ENCODE measurements around the gene C11orf21. TPM values are rescaled to one million over a fixed set of nuclear protein-coding genes. Genes with fewer than 3 reads are reported as not detected.

Gene C11orf21
- total and polyA plus RNA-seq, 9 of the 15 experiments (the other 6 are each of a cell fraction or from before 2014, with no cell fraction given) = 0.10 to 2.6 (median 2.0) TPM

- TF ChIP-seq CREB3 (tag; conservative IDR thresholded peaks at IDR 0.05; ENCODE audit: low read depth) (no peak), POLR2G (IDR thresholded peaks at IDR 0.05; ENCODE audit: low read depth, low read length) (peak; percentile 55), HDAC3 (IDR thresholded peaks at IDR 0.05; ENCODE audit: borderline replicate concordance, partially characterized antibody) (no peak), TSC22D4 (tag; IDR thresholded peaks at IDR 0.05) (no peak), ZFX (CRISPR knock-in tag; IDR thresholded peaks at IDR 0.05) (0 out of 2 replicates have a peak, but pooled peaks have one; percentile 44), TFAM (CRISPR knock-in tag; conservative IDR thresholded peaks at IDR 0.05) (no peak), SMARCC2 (IDR thresholded peaks at IDR 0.05; ENCODE audit: low read depth) (no peak), FOSL1 (tag; conservative IDR thresholded peaks at IDR 0.05) (no peak), EGR1 (conservative IDR thresholded peaks at IDR 0.05) (peak; percentile 39), EP300 (IDR thresholded peaks at IDR 0.05; ENCODE audit: low read length) (no peak), CBFB (CRISPR knock-in tag; IDR thresholded peaks at IDR 0.05) (peak; percentile 63; the same call in 1 of the 2 replicates), CHD1 (IDR thresholded peaks at IDR 0.05; ENCODE audit: low read length) (no peak), HDAC2 (IDR thresholded peaks at IDR 0.05) (0 out of 2 replicates have a peak, but pooled peaks have one; percentile 13), MEF2A (IDR thresholded peaks at IDR 0.05; ENCODE audit: control insufficient read depth, low read depth, low read length) (no peak), COPS2 (conservative IDR thresholded peaks at IDR 0.05) (no peak), RAD51 (IDR thresholded peaks at IDR 0.05; ENCODE audit: borderline replicate concordance, low read depth) (no peak), ZKSCAN1 (IDR thresholded peaks at IDR 0.05; ENCODE audit: low read depth, low read length) (no peak), GABPB1 (CRISPR knock-in tag; IDR thresholded peaks at IDR 0.05) (peak; percentile 41; the same call in 1 of the 2 replicates), KAT2B (IDR thresholded peaks at IDR 0.05; ENCODE audit: low read depth, low read length) (no peak), ZNF143 (CRISPR knock-in tag; IDR thresholded peaks at IDR 0.05) (no peak)
- TF ChIP-seq, protein P1, sequence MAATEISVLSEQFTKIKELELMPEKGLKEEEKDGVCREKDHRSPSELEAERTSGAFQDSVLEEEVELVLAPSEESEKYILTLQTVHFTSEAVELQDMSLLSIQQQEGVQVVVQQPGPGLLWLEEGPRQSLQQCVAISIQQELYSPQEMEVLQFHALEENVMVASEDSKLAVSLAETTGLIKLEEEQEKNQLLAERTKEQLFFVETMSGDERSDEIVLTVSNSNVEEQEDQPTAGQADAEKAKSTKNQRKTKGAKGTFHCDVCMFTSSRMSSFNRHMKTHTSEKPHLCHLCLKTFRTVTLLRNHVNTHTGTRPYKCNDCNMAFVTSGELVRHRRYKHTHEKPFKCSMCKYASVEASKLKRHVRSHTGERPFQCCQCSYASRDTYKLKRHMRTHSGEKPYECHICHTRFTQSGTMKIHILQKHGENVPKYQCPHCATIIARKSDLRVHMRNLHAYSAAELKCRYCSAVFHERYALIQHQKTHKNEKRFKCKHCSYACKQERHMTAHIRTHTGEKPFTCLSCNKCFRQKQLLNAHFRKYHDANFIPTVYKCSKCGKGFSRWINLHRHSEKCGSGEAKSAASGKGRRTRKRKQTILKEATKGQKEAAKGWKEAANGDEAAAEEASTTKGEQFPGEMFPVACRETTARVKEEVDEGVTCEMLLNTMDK (IDR thresholded peaks at IDR 0.05; ENCODE audit: borderline replicate concordance, insufficient read depth, low read depth, low read length, poor library complexity, severe bottlenecking) = no peak
- TF ChIP-seq, protein P2, sequence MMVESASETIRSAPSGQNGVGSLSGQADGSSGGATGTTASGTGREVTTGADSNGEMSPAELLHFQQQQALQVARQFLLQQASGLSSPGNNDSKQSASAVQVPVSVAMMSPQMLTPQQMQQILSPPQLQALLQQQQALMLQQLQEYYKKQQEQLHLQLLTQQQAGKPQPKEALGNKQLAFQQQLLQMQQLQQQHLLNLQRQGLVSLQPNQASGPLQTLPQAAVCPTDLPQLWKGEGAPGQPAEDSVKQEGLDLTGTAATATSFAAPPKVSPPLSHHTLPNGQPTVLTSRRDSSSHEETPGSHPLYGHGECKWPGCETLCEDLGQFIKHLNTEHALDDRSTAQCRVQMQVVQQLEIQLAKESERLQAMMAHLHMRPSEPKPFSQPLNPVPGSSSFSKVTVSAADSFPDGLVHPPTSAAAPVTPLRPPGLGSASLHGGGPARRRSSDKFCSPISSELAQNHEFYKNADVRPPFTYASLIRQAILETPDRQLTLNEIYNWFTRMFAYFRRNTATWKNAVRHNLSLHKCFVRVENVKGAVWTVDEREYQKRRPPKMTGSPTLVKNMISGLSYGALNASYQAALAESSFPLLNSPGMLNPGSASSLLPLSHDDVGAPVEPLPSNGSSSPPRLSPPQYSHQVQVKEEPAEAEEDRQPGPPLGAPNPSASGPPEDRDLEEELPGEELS (CRISPR knock-in tag; IDR thresholded peaks at IDR 0.05; ENCODE audit: borderline replicate concordance) = peak; percentile 20; the same call in 1 of the 2 replicates
- TF ChIP-seq, protein P3, sequence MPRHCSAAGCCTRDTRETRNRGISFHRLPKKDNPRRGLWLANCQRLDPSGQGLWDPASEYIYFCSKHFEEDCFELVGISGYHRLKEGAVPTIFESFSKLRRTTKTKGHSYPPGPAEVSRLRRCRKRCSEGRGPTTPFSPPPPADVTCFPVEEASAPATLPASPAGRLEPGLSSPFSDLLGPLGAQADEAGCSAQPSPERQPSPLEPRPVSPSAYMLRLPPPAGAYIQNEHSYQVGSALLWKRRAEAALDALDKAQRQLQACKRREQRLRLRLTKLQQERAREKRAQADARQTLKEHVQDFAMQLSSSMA (CRISPR knock-in tag; IDR thresholded peaks at IDR 0.05) = no peak
Measured at GRCh38 chr11:2301631-2302305, at the start of gene C11orf21, which contains the start of gene TSPAN32 (continued).

Measured in K562 (cell line).